Astrocyte of the hippocampus (primary cell): ENCODE results near the gene PLCG2.
"Not testable (repeated sequence)": the region's sequence is repeated elsewhere in the genome, so short reads cannot be mapped to it uniquely, and the experiment has no call there.

Source experiments
- DNase-seq: peaks from one replicate; pipeline ENCODE4 v3.0.0; 2011; ENCODE audit warnings: low read depth, low spot score

PLCG2 gene

GRCh38 chr16:81938326-81939163 is 159.5 kb downstream of the PLCG2 start:
- DNase-seq, result no peak

DNA sequence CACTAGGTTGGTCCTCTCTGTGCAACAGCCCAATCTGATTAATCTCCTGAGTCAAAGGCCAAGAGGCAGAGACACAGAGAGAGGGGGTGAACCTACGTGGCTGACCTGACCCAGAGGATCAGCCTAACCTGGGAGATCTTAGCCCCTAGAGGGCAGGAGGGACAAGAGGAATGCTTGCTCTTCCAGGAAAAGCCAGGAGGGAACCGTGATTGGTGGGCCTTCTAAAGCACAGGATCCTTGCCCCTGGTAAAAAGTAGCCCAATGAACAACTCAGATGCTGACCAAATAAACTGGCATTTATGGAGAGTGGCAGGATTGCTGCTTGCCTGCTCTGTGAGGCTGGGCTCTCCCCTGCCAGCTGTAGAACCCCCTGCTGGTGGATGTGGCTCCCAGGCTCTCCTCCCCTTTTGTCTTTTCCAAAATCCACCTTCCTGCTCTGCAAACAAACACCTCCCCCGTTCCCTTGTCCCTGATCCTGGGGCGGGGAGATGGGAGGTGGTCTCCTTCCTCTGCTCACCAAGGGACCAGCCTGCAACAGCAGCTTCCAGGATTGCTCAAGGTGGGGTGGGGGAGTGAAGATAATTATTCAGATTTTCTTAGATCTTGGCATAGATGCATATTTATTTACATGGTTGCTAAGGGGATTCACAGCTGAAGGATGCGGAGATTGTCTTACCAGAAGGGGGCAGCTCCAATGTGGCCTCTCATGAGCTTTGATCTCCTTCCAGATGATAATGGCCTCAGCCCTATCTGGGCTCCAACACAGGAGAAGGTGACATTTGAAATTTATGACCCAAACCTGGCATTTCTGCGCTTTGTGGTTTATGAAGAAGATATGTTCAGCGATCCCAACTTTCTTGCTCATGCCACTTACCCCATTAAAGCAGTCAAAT is 160.3 kb downstream of the PLCG2 start:
- DNase-seq, result no peak

- DNase-seq, result peak; percentile 52
Measured at GRCh38 chr16:81940781-81941560, 161.9 kb downstream of the PLCG2 start.

DNA sequence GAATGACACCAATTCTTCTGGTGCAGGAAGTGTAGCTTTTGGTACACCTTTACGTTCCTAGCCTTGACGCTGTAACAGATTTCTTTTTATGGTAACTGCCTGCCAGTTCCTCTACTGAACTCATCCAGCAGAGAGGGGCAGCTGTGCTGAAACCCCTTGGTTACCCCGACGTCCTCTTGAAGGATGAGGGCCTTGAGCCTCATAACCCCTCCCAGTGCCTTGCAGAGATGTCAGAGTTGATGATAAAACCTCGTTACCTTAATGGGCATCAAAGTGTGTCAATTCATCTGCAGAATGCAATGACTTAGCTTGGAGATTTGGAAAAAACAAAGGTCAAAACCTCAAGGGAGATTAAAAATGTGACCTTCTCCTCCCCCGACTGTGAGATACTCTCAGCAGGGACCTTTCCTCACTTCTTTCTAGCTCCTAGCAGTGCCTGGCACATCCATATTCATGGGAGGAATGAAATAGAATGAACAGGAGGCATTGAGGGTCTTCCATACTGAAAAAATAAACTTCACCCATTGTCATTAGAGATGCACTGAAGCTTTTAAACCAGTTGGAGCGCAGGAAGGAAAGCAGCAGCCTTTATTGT is 163.0 kb downstream of the PLCG2 start:
- DNase-seq, result no peak

DNA sequence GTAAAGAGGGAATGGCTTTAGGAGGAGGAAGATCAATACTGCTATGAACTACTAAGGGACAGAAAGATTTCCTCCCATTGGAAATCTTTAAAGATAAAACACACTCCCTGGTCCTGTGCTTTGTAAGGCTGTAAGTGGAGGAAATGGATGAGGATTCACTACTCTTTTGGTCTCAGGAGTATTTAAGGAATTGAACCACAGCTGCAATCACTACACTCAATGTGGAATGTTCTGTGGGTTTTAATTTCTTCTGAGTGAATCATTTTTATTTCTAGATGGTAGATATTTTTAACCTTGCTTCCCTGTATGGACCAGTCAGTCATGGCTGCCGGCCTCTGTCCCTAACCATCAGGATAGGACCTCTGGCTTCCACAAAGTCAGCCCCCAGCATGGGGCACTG is 166.6 kb downstream of the PLCG2 start:
- DNase-seq, result peak; percentile 35

DNA sequence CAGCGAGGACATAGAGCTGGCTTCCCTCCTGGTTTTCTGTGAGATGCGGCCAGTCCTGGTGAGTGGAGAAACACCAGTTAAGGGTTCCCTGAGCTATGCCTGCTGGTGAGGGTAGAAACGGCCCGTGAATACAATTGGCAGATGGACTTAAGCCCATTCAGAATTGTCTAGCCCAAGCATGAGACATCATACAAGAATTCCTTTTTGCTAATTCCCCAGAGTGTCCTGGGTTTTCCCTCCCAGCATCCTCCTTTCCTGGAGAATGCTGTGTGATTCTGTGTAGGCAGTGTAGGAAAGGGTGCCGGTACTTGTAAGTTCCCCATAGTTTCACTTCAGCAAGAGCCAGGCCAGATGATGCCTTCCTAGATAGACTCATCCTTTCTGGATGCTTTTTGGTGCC is 167.1 kb downstream of the PLCG2 start:
- DNase-seq, result peak; percentile 11

DNA sequence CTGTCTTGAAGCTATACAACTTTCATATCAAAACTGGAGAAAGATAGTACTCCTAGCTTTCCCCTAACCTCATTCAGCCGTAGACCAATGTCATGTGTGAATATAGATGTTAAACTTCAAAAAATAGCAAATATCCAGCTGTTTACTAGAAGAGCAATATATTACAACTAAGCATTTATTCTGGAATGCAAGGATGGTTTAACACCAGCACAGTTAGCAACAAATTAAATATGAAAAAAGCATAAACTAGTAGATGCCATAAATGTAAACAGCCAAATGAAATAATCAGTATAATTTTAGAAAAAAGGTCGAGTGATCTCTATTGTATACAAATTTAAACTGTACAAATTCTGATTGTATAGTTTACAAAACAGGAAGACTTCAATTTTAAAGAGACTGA is 172.5 kb downstream of the PLCG2 start:
- no peak for DNase-seq

DNA sequence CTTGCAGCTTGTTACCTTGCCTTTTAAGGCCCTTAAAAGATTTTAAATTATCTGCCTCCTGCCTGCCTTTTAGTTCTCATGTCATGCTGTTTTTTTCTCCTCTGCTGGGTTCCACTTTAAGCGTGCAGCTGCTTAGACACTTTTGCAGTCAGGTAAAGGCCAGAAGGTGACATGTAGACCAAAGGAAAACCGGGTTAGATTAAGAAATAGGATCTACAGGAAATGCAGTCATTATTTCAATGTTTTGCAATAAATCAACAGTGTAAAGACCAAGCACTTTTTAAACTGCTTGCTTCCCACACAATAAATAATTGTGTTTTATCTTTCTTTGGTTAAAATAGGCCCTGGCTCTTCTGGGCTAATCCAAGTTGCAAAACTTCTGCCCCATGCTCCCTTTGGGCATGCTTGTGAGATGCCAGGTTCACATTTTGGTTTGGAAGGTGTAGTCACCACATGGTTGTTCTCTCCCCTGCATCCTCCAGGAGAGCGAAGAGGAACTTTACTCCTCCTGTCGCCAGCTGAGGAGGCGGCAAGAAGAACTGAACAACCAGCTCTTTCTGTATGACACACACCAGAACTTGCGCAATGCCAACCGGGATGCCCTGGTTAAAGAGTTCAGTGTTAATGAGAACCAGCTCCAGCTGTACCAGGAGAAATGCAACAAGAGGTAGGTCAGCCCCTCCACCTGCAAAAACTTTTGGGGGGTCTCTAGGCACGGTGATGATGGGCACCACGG is 177.3 kb downstream of the PLCG2 start:
- no peak for DNase-seq

GRCh38 chr16:81964808-81965207 is 185.7 kb downstream of the PLCG2 start:
- DNase-seq, result no peak

DNA sequence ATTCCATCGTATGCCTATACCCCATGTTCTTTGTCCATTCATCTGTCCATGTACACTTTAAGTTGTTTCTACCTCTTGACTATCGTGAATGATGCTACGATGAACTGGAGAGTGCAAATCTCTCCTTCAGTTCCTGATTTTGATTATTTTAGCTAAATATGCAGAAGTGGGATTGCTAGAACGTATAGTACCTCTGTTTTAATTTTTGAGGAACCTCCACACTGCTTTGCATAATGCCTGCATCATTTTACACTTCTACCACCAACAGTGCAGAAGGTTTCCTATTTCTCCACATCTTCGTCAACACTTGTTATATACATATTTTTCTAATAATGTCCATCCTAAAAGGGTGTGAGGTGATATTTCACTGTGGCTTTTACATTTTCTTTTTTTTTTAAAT is 188.3 kb downstream of the PLCG2 start:
- no peak for DNase-seq

DNA sequence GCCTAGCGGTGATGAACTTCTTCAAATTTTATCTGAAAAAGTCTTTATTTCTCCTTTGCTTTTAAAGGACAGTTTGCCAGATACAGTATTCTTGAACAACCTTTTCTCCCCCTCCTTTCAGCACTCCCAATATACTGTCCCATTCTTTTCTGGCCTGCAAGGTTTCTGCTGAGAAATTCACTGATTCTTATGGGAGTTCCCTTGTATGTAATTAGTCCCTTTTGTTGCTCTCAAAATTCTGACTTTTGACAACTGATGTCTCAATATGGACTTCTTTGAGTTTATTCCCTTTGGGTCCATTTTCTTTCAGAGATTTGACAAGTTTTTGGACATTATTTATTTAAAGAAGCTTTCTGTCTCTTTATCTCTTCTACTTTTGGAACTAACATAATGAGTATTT is 192.8 kb downstream of the PLCG2 start:
- no peak for DNase-seq

GRCh38 chr16:81973737-81974136 is 194.6 kb downstream of the PLCG2 start:
- no peak for DNase-seq

DNA sequence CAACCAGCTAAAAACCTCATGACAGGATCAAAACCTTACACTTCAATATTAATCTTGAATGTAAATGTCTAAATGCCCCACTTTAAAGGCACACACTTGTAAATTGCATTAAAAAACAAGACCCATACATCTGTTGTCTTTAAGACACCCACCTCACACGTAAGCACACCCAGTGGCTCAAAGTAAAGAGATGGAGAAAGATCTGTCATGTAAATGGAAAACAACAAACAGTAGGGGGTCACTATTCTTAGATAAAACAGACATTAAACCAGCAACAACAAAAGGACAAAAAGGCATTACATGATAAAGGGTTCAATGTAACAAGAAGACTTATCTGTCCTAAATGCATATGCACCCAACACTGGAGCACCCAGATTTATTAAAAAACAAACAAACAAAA is 196.5 kb downstream of the PLCG2 start:
- no peak for DNase-seq

- not testable (repeated sequence) for DNase-seq
Measured at GRCh38 chr16:81977335-81977942, 198.3 kb downstream of the PLCG2 start.

DNA sequence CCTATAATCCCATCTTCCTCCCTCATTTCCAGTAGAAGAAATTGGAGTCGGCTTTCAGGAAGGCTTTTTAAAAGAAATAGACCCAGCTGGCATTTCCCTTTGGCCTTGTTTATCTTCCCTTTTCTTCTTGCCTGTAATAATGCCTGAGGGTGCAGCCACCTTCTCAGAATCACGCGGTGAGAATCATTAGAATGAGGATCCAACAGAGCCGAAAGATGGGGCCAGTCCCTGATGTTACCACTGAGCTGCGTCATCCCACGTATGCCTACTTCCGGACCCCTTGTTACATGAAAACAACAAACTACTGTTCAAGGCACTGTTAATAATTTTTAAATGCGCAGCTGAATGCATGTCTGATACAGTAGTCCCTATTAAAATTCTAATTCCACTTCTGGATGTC is 208.0 kb downstream of the PLCG2 start:
- DNase-seq, result no peak

- DNase-seq, result no peak
Measured at GRCh38 chr16:81987706-81988105, 208.6 kb downstream of the PLCG2 start.

- no peak for DNase-seq
Measured at GRCh38 chr16:81992859-81993258, 213.8 kb downstream of the PLCG2 start.

DNA sequence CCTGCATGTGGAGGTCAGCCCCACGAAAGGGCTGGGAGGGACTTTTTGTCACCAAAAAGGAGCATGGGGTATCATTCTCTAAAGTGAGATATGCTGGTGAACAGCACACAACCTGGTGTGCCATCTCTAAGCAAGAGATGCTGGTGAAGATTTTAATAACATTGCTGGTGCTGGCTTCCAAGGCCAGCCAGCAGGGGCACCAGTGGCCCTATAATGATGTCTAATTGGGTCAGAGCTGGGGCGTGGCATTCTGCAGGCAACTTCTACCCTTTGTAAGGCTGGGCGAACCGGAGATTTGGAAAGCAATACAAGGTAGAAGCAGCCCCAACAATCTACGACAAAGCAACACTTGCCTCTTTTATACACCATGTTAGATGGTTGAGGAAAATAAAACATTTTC is 215.4 kb downstream of the PLCG2 start:
- no peak for DNase-seq

DNA sequence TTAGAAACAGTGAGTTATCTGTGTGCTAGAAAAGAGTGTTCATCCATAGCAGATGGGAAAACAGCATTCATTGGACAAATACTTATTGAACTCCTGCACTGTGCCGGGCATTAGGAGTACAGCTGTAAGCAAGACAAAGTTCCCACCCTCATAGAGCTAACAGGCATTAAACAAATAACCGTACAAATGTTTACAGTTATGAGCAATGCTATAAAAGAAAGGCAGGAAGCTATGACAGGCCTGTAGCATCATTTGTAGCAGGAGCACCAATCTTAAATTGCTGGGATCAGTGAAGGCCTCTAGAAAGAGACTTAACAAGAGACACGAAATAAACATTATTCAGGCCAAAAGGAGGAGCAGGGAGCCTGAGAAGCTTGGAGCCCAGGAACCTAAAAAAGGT is 216.6 kb downstream of the PLCG2 start:
- no peak for DNase-seq
